Epithelial cell of proximal tubule (primary cell): Measurements from ENCODE around the gene ZNF688. TPM values are rescaled to one million over a fixed set of nuclear protein-coding genes. Genes with fewer than 3 reads are reported as not detected.

Experiments
- DNase-seq: peaks from one replicate; pipeline ENCODE4 v3.0.0-alpha.2; 2011; ENCODE audit warnings: low read depth
- H3K4me3 ChIP-seq: 2 replicates; pipeline ENCODE4 v1.5.1; 2011; ENCODE audit warnings: low read depth, mild to moderate bottlenecking, low read length
- total RNA-seq: library from RNA; depleted of rRNA; stranded (reverse); fragments of >200 nt; gene quantifications from 2 replicates; pipeline ENCODE4 v1.2.3, GENCODE V29; 2015
- TF ChIP-seq, protein P1 (sequence below): conservative IDR thresholded peaks from 2 replicates; pipeline ENCODE4 v1.5.1; 2012; ENCODE audit warnings: low read depth, mild to moderate bottlenecking, low read length

The ZNF688 gene
- total RNA-seq, 1 donor from 2014 or later: 9.1 TPM

- TF ChIP-seq, protein P1, sequence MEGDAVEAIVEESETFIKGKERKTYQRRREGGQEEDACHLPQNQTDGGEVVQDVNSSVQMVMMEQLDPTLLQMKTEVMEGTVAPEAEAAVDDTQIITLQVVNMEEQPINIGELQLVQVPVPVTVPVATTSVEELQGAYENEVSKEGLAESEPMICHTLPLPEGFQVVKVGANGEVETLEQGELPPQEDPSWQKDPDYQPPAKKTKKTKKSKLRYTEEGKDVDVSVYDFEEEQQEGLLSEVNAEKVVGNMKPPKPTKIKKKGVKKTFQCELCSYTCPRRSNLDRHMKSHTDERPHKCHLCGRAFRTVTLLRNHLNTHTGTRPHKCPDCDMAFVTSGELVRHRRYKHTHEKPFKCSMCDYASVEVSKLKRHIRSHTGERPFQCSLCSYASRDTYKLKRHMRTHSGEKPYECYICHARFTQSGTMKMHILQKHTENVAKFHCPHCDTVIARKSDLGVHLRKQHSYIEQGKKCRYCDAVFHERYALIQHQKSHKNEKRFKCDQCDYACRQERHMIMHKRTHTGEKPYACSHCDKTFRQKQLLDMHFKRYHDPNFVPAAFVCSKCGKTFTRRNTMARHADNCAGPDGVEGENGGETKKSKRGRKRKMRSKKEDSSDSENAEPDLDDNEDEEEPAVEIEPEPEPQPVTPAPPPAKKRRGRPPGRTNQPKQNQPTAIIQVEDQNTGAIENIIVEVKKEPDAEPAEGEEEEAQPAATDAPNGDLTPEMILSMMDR: no peak
- H3K4me3 ChIP-seq: peak overlapping the region; percentile 80
- DNase-seq: no peak
Measured at GRCh38 chr16:30585022-30585399, 13.5 kb upstream of the ZNF688 start.

DNA sequence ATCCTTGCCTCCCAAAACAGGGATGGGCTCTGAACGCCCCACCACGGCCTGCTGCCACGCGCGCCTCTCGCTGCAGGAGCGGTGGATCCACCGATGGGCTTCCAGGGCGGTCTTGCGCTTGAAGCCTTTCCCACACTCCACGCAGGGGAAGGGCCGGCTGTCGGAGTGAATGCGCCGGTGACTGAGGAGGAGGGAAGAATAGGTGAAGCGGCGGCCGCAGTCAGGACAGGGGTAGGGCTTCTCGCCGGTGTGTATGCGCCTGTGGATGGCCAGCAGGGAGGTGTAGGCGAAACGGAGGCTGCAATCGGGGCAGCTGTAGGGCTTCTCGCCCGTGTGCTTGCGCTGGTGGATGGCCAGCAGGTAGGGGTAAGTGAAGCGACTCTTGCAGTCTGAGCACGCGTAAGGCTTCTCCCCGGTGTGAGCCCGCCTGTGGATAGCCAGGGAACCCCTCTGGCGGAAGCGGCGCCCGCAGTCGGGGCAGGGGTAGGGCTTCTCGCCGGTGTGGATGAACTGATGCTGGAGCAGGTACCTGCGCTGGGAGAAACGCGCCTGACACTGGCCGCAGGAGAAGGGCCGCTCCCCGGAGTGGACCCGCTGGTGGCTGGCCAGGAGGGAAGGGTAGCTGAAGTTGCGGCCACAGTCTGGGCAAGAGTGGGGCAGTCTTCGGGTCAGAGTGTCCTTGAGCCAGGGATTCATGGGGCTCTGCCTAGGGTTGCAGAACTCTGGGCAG is 11.3 kb upstream of the ZNF688 start:
- TF ChIP-seq, protein P1: no peak
- no peak overlapping the region for H3K4me3 ChIP-seq
- no peak for DNase-seq

- H3K4me3 ChIP-seq: no peak overlapping the region
- TF ChIP-seq, protein P1: no peak
- DNase-seq: no peak
Measured at GRCh38 chr16:30581457-30581856, 9.9 kb upstream of the ZNF688 start.

DNA sequence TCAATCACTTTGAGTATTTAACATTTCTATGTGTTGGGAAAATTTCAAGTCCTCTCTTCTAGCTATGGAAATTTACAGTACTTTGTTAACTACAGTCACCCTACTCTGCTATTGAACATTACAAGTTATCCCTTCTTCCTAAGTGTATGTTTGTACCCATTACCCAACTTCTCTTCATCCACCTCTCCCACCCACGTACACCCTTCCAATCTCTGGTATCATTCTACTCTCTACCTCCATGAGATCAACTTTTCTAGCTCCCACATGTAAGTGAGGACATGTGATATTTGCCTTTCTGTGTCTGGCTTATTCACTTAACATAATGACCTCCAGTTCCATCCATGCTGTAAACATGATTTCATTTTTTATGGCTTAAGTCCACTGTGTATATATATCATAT is 3.2 kb upstream of the ZNF688 start:
- TF ChIP-seq, protein P1: no peak

DNA sequence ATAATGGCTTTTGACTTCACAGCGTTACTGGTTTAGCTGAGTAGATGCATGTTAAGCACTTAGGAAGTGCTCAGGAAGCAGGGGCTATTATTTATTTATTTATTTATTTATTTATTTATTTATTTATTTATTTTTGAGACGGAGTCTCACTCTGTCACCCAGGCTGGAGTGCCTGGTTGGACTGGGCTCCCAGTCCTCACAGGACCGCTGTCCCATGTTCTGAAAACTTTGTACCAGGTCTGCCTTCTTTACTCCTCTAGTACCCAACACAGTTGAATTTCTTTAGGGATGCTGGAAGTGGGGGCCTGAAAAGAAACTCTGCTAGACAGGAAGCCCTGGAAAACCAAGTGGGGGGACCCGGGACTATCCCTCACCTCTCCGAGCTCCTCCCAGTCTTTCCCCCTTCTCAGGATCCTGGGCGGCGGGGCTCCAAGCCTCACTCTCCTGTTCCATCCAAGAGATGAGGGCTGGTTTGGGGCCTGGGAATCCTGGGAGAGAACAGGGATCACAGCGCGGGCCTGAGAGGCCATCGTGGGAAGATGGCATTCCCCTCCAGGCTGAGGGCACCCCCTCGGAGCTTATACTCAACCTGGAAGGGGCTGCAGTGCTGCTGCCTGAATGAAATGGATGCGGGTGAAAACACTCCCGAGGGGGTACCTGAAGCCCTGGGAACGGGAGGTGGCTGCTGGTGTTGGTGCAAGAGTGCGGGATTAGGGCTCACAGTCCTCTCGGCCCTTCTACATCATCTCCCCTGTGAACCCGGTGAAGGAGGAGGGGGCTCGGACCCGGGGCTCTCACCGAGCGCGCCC is 674 bp downstream of the ZNF688 start:
- DNase-seq: no peak
- TF ChIP-seq, protein P1: no peak
- peak overlapping the region; percentile 86 for H3K4me3 ChIP-seq

More for the DNA sequence above, 3.2 kb upstream of the ZNF688 start:
- no peak overlapping the region for H3K4me3 ChIP-seq
- DNase-seq: no peak

DNA sequence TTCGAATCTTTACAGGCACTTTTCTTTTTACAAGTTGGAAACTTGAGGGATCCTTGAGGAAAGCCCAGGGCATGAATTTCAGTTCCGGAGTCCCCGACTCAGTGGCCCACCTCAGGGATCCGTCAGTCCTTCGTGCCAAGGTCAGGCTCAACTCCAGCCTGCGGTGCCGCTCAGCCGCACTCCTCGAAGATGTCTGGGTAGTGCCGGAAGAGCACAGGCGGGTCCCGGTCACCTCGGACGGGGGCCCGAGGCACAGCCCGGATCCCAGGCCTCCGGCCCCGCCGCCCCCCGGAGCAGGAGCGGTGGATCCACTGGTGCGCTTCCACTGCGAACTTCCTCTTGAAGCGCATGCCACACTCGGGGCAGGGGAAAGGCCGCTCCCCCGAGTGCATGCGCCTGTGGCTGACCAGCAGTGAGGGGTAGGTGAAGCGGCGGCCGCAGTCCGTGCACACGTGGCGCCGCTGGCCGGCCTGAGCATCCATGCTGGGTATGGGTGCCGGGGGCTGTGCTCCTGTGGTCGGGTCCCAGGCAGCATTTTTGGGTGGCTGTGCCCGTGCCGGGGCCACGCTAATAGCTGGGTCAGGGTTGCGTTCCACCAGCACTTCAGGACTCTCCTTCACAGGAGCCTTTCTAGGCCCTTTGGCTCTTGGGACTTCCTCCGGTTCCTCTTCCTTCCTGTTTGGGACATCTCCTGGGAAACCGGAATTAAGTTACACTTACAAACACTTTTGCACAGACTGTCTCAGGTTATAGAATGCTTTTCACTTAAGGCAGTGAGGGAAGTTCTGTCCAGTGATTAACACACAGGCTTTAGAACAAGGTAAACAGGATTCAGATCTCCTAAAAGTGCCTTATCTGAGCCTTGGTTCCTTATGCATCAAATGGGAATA is 1.5 kb downstream of the ZNF688 start:
- H3K4me3 ChIP-seq: peak overlapping the region; percentile 86
- TF ChIP-seq, protein P1: no peak
- DNase-seq: no peak
